ENCODE results near the gene NID1.

DNA sequence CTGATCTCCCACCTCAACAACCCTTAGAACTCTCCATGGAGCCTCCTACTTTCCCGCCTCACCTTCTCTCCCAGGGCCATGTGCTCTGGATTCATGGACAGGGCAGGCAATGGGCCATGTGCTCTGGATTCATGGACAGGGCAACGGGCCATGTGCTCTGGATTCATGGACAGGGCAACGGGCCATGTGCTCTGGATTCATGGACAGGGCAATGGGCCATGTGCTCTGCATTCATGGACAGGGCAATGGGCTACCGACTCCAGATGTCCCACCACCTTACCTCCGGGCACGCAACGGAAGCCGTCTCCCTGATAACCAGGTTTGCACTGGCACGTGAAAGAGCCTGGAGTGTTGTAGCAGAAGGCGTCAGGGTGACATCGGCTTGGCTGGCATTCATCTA, 53.2 kb downstream of the NID1 start:
- TF ChIP-seq, protein P1, sequence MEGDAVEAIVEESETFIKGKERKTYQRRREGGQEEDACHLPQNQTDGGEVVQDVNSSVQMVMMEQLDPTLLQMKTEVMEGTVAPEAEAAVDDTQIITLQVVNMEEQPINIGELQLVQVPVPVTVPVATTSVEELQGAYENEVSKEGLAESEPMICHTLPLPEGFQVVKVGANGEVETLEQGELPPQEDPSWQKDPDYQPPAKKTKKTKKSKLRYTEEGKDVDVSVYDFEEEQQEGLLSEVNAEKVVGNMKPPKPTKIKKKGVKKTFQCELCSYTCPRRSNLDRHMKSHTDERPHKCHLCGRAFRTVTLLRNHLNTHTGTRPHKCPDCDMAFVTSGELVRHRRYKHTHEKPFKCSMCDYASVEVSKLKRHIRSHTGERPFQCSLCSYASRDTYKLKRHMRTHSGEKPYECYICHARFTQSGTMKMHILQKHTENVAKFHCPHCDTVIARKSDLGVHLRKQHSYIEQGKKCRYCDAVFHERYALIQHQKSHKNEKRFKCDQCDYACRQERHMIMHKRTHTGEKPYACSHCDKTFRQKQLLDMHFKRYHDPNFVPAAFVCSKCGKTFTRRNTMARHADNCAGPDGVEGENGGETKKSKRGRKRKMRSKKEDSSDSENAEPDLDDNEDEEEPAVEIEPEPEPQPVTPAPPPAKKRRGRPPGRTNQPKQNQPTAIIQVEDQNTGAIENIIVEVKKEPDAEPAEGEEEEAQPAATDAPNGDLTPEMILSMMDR (IDR thresholded peaks at IDR 0.05): no peak
- TF ChIP-seq POLR2A (IDR thresholded peaks at IDR 0.05) (no peak), EP300 (IDR thresholded peaks at IDR 0.05) (no peak)

Measured in suprapubic skin (tissue), 3 donors.